GM18873 (cell line): ENCODE data around the gene THAP11.
A peak's percentile ranks its signal among the peaks of the same experiment; 100 is the strongest.

Source experiments
- ATAC-seq: cut with Tn5 transposase; IDR thresholded peaks from one replicate; pipeline ENCODE4 v1.9.1; 2021; ENCODE audit warnings: mild to moderate bottlenecking, moderate library complexity, moderate number of reproducible peaks; ENCODE audit not compliant: unreplicated experiment, low FRiP score

Gene THAP11

DNA sequence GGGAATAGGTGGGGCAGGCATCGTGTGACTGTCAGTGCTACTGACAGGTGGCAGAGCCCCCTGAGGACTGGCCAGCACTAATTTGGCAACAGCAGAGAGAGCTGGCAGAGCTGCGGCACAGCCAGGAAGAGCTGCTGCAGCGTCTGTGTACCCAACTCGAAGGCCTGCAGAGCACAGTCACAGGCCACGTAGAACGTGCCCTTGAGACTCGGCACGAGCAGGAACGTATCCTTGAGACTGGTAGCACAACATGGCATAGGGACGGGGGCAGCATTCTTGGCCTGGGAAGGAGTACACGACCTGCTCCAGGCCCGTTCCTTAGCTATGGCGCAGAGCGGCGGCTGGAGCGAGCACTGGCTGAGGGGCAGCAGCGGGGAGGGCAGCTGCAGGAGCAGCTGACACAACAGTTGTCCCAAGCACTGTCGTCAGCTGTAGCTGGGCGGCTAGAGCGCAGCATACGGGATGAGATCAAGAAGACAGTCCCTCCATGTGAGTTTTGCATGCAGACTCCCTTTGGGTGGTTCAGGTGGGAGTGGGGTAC lies 39.6 kb downstream of the THAP11 start:
- no peak for ATAC-seq

GRCh38 chr16:67882374-67883145 lies 40.4 kb downstream of the THAP11 start:
- no peak for ATAC-seq

DNA sequence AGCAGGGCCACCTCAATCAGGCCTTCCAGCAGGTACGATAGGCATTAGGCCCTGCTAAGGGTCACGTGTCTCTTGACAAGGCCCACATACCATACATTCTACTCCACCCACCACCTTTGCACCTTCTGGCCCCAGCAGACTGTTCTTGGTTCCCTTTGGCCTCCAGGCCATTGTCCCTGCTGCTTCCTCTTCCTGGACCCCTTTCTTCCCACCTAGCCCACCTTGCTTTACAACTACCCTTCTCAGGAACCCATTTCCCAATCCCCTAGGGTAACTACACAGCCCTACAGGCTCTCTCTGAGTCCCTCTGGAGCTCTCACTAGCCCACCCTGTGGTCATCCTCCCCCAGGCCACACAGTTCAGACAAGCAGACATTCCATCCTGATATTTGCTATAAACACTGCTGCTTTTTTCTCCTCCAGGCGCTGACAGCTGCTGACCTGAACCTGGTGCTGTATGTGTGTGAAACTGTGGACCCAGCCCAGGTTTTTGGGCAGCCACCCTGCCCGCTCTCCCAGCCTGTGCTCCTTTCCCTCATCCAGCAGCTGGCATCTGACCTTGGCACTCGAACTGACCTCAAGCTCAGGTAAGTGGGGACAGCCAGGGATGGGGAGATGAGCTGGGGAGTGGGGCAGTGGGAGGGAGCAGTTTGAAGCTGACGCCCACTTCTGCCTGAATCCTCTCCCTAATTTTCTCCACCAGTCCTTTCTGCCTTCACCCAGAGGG lies 41.2 kb downstream of the THAP11 start:
- ATAC-seq = no peak

GRCh38 chr16:67883872-67884261 lies 41.7 kb downstream of the THAP11 start:
- no peak for ATAC-seq

DNA sequence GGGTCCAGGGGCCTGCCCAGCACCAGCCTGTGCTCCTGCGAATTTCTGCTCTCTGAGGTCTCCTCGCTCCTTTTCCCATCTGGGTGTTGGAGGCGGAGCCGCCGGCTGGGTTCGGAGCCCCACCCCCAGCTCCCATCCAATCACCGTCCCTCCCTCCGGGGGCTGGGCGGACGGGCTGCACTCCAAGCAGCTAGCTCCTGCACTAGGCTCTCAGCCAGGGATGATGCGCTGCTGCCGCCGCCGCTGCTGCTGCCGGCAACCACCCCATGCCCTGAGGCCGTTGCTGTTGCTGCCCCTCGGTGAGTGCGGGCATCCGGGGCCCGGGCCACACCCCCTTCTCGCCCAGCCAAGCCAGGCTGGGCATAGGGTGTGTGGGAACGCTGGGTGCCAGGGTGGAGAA lies 42.6 kb downstream of the THAP11 start, which contains the start of gene NRN1L:
Gene NRN1L, plus strand, starts transcription at position 202 of the 400 bp plus-strand sequence. Its CDS starts 19 bp downstream, at position 221.
- ATAC-seq = no peak

GRCh38 chr16:67885545-67885944 lies 43.4 kb downstream of the THAP11 start:
- ATAC-seq = no peak

- ATAC-seq = no peak
Measured at GRCh38 chr16:67885976-67886375, 43.9 kb downstream of the THAP11 start.

- no peak for ATAC-seq
Measured at GRCh38 chr16:67886387-67886786, 44.3 kb downstream of the THAP11 start.

DNA sequence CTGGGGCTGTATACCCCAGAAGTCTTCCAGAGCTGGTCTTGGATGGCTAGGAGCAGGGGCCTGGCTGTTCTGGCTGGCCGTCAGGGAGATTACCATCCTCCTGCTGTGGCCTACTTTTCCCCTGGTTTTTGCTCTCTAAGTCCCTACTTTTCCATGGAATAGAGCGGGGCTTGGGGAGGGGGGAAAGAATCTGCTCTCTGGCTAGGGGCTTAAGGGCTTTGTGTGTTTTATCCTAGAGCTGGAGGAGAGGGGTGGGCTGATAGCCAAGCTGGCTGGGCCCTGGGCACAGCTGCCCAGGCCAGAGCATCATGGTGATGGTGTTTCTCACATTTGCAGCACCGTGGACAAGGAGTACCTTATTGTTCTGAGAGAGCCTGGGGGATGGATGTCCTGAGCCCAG lies 46.2 kb downstream of the THAP11 start:
- ATAC-seq = no peak

DNA sequence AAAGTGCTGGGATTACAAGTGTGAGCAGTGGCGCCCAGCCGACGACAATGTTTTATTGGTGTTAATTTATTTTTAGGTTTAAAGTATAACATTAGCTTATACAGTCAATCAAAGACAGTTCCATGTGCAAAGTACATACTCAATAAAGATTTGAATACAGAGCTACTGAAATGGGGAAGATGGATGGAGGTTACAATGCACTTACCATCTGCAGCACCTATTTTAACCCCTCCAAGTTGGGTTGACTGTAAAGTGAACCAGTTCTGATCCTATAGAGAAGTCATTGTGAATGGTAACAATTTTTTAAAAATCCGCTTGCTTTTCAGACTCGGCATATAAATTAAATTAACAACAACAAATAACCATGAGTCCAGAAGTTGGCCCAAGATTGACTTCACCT lies 50.3 kb downstream of the THAP11 start:
- ATAC-seq = no peak

DNA sequence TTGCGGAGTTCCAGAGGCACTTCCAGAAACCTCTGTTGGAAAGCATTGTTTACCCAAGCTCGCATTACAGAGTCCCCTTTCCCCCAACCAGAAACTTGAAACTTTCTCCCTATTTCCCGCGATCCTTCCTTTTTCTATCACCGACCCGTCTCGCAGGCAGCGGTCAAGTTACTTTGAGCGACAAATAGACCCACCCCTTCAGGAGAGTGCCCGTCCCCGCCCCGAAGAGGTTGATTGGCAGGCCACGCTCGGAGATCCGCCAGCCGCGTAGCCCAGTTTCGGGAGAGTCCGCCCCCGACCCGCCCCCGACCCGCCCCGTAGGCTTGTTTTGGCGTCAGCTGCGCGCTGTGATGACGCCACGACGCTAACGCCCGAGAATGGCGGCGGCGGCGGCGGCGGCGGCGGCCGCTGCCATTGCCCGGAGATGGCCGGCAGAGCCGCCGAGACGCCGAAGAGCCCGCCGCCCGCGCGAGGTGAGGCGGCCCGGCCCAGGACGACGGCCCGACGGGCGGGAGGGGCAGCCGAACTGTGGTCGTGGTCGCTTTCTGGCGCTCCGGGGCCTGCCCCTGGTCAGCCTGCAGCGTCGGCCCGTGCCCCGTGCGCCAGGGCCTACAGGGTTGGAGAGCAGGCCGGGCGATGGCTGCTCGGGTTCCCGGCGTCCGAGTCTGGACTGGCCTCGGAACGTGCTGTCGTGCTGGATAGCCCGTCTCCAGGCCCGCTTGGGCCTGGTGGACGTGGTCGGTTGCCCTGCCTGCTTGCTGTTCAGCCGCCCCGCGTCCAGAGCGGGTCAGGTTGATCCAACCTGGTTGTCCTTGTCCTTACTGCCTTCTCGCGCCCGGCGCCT lies 51.0 kb downstream of the THAP11 start, which contains the start of gene PSKH1:
Gene PSKH1, plus strand, starts transcription at position 356 of the 844 bp plus-strand sequence. CDS start 15,496 bp downstream, outside the sequence.
- peak; percentile 81 for ATAC-seq
